ENCODE results near the gene LILRB5.
A peak's percentile ranks its signal among the peaks of the same experiment; 100 is the strongest.
"Not testable (repeated sequence)": the region's sequence is repeated elsewhere in the genome, so short reads cannot be mapped to it uniquely, and the experiment has no call there.

Gene LILRB5

DNA sequence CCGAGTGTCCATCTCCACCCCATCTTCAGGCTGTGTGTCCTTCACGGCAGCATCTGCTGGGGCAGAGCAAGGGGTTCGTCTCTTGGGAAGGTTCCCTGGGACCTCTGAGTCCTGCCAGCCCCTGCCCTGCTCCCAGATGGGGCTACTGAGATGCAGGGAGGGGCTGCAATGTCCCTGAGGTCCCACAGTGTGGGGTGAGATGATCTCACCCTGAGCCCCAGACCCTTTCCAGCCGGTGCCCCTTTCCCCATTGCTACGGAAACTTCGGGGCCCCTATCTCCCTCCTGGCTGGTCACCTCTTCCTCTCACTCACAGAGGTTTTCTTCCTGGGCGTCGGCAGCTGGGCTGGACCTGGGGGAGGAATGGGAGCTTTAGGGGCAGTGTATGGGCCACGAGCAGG is 18.9 kb upstream of the LILRB5 start:
- DNase-seq (ENCODE audit: low spot score) = no peak

DNA sequence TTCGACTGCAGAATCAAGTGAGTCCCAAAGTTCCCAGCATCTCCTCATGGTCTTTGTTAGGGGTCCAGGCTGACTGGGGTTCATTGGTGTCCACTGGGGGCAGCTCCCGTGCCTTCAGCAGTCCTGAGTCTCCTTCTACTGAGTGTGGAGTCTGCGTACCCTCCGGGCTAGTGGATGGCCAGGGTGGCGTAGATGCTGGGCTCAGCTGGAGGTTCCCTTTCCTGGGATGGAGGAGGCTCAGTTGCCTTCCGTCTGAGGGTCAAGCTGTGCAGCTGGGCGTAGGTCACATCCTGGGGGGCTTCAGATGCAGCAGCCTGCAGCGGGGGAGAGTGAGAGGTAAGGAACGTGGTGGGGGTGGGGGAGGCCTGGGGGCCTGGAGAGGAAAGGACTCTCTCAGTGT is 17.4 kb upstream of the LILRB5 start:
- DNase-seq (ENCODE audit: low spot score) = not testable (repeated sequence)

DNA sequence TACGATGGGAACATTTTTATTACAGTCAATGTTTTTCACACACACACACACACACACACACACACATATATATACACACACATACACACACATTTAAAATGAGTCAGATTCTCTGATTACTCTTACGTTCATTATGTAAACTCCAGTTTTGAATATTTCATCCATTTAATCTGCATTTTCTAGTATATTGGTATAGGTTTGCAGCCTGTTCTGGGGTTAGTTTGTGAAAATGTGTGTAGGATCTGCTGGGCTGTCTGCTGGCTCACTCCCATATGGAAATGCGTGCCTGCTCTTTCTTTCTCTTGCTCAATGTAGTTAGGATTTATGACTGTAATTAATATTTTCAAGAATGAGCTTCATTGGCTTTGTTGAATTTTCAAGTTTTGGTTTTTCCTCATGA is 16.7 kb upstream of the LILRB5 start:
- DNase-seq (ENCODE audit: low spot score) = no peak

DNA sequence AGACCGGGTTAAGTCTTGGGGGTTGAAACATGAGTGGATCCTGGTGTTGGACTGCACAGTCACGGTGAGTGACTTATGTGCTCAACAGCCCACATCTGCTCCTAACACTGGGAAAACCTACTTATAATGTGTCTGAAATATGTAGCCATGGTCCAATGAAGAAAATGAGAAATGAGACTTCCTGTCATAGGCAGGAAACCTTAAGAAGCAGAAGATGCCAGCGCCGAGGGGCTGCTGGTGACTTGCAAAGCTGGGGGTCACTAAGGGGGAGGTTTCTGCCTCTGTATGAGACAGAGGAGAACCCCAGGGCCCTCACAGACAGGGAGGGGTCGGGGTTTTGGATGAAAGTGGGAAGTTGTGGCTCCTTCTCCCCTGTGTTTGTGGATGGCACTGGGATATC is 15.1 kb upstream of the LILRB5 start:
- DNase-seq (ENCODE audit: low spot score) = not testable (repeated sequence)

DNA sequence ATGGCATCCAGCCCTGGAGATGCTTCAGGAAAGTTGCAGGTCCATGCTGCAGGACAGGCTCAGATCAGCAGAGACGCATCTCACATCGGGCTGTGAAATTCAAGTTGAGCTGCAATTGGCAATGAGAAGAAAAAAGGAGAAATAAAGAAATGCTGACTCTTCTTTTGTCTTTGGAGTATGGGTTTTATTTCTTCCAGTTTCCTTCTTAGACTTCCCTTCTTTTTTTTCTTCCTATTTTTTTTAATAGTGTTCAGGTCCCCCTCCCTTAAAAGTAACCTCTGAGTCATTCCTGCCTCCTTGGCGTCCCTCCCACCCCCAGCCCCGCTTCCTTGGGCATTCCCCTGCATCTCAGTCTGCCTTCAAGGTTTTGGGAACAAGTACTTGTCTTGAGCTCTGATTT is 14.5 kb upstream of the LILRB5 start:
- peak; percentile 11 for DNase-seq (ENCODE audit: low spot score)

DNA sequence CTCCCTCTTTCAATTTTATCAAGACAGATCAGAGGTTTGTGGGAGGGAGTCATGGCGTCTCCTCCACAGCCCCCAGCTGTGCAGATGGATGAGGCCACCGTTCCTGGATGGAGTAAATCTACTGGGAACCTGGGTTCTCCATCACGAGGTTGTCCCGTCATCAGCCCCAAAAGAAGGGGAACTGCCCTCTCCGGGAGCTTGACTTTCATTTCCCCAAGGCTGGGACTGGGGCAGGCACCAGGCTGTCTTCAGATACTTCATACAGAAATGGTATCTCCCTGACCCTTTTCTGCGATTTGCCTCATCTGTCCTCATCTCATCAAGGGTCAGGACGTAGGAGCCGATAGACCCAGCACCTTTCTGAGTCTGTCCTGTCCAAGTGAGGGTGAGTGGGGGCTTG is 14.0 kb upstream of the LILRB5 start:
- peak; percentile 60 for DNase-seq (ENCODE audit: low spot score)

DNA sequence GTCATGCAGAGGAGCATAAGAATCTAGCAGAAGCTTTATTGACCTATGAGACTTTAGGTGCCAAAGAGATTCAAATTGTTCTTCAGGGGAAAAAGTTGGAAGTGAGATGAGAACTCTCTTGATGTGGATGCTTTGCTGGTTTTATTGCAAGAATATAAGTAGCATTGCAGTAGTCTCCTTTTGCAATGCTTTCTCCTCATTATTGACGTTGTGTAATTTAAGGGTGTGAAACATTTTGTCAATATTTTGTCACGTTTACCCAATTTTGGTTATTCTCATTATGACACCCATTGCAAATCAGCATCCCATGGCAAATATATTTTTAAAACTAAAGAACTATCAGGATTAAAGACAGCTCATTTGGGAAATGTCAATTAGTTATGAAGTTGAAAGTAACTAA is 11.9 kb upstream of the LILRB5 start:
- DNase-seq (ENCODE audit: low spot score) = no peak

DNA sequence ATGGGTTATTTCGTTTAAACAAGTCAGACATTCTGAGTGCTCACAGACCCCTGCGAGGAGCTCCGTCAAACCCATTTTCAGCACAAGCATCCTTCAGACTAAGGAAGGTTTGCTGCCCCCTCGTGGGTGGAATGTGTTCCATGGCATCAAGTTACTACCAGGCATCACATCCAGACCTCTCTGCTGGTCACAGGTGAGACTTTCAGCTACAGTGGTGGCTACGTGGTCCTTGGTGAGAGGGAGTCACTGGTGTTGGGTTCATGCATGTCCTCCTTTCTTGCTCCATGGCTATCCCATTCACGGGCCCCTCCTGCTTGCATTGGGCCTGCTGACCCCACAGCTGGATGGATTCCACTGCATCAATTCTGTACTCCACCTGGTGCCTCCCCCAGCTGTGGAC is 9.1 kb upstream of the LILRB5 start:
- peak; percentile 46 for DNase-seq (ENCODE audit: low spot score)

DNA sequence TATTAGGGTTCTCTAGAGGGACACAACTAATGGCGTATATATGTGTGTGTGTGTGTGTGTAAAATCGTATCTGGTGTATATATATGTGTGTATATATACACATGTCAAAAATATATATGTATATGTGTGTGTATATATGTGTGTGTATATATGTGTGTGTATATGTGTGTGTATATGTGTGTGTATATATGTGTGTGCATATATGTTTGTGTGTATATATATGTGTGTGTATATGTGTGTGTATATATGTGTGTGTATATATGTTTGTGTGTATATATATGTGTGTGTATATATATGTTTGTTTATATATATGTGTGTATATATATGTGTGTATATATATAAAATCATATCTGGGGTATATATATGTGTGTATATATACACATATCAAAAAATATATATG is 5.4 kb upstream of the LILRB5 start:
- DNase-seq (ENCODE audit: low spot score) = no peak

GRCh38 chr19:54262066-54262465 is 5.0 kb upstream of the LILRB5 start:
- DNase-seq (ENCODE audit: low spot score) = no peak

DNA sequence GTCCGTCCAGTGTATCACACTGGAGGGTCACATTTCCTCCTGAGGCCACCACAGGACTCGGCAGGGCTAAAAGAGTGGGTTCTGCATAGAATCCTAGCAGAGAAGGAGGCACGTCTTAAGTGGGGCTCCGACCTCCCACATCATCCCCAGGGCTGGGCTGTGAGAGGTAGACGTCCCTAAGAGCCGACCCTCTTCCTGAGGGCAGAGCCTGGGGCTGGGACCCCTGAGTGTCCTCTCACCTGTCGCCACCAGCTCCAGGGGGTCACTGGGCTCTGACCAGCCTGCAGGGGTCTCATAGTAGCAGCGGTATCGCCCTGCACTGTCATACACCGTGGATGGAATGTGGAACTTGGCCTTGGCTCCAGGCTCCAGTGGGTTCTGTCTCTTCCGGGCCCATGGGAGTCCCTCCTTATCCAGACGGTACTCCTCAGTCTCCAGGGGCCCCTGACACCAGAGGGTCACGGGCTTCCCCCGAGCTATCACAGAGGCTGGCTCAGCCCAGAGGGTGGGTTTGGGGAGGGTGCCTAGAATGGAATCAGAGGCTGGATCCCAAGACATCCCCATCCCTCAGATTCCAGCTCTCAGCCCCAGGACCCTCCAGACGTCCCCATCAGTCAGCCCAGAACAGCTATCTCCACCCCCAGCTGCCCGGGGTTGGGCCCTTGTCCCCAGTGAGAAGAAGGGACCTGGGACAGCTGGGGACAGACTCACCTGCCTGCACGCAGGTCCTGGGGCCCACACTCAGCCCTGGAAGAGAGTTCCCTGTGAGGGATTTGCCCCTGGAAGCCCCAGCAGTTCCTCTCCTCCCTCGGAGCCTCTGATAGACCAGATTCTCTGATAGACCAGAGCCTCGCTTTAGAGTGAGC is 590 bp downstream of the LILRB5 start:
- DNase-seq (ENCODE audit: low spot score) = no peak

GRCh38 chr19:54255105-54255775 is 1.8 kb downstream of the LILRB5 start:
- DNase-seq (ENCODE audit: low spot score) = no peak

GRCh38 chr19:54254195-54254906 is 2.7 kb downstream of the LILRB5 start:
- DNase-seq (ENCODE audit: low spot score) = no peak

GRCh38 chr19:54253331-54254194 is 3.5 kb downstream of the LILRB5 start:
- DNase-seq (ENCODE audit: low spot score) = no peak

- no peak for DNase-seq (ENCODE audit: low spot score)
Observed at GRCh38 chr19:54252845-54253244, 4.2 kb downstream of the LILRB5 start.

GRCh38 chr19:54252243-54252642 is 4.8 kb downstream of the LILRB5 start:
- DNase-seq (ENCODE audit: low spot score) = no peak

DNA sequence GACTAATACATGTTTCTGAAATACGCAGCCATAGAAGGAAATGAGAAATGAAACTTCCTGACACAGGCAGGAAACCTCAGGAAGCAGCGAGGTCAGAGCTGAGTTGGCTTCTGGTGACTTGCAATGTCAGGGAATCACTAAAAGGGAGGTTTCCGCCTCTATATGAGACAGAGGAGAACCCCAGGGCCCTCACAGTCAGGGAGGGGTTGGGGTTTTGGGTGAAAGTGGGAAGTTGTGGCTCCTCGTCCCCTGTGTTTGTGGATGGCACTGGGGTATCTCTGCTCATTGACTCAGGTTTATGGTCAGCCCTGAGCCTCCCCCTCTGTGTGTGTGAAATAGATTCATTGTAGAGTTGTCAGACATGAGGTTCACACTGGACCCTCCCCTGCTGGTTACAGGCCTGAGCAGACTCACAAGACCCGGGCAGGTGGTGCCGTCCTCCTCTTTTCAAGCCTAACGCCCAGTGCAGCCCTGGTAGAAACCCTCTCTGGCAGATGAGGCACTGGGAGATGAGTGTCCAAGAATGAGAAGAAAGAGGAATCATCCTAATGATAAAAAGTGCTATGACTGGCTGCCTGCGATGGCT is 9.0 kb downstream of the LILRB5 start:
- peak; percentile 80 for DNase-seq (ENCODE audit: low spot score)

- DNase-seq (ENCODE audit: low spot score) = no peak
Observed at GRCh38 chr19:54247106-54247930, 9.8 kb downstream of the LILRB5 start.

- DNase-seq (ENCODE audit: low spot score) = no peak
Observed at GRCh38 chr19:54245936-54246335, 11.1 kb downstream of the LILRB5 start.

- DNase-seq (ENCODE audit: low spot score) = not testable (repeated sequence)
Observed at GRCh38 chr19:54243809-54244208, 13.3 kb downstream of the LILRB5 start.

DNA sequence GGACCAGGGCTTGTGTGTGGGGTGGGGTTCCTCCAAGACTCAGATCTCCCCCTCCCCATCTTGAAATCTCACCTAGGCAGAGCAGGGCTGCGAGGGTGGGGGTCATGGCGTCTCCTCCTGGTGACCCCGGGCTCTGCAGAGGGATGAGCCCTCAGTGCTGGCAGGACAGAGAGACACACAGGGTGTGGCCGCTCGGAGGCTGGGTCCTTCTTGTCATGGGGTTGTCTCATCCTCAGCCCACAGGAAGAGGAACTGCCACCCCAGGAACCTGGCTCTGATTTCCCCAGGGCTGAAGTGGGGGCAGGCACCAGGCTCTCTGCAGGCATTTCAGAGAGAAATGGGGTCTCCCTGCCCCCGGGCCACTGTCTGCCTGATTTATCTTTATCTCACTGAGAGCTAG is 14.4 kb downstream of the LILRB5 start, which contains the start of gene LILRA6:
LILRA6 (minus strand) TSS at position 145 of the 400 bp plus-strand sequence.
- not testable (repeated sequence) for DNase-seq (ENCODE audit: low spot score)
